GM18502 (cell line): Measurements from ENCODE around the gene DAZAP1.

ENCODE experiments used
- ATAC-seq: cut with Tn5 transposase; IDR thresholded peaks from one replicate; pipeline ENCODE4 v1.9.1; 2021; ENCODE audit warnings: mild to moderate bottlenecking; ENCODE audit not compliant: unreplicated experiment, poor library complexity

Gene DAZAP1

DNA sequence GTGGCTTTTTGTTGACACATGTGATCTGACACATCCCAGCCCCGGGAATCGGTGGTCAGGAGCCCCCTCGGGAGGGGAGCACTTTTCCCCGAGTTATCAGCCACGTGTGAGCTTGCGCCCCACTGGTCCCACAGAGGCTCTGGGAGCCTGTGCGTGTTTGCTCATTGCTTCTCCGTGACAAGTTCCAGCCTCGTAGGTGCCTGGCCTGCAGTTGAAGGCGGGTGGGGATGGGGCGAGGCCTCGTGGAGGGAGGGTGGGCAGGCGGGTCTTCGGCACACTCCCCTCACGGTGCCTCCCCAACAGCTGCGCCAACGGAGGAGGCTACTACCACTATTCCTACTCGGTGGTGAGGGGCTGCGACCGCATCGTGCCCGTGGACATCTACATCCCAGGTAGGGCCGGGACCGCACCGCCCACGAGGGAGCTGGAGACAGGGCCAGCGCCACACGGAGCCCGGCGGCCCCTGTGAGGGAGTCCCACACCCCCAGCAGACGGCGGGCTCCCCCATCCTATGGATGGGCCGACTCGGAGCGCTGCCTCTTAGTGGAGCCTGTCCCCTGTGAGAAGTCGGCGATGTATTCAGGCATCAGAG lies 14.4 kb upstream of the DAZAP1 start:
- no peak for ATAC-seq

DNA sequence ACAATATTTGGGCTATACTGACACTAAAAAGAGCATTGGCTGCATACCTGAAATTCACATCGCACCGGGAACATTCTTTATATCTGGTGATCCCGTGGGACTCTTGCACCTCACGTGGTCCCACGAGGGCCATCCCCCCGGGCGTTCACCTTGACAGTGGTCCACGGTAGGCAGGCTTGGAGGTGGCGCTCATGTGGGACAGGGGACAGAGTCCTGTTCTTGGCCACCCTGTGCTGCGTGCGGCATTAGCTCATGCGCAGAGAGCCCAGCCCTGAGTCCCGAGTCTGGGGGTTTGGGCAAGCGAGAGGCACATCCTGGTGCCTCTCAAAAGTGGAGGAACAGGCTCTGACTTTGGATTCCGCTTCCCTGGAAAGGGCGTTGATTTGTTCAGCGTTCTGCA lies 13.5 kb upstream of the DAZAP1 start:
- ATAC-seq, result no peak

- ATAC-seq, result no peak
Observed at GRCh38 chr19:1394252-1395193, 12.9 kb upstream of the DAZAP1 start.

- no peak for ATAC-seq
Observed at GRCh38 chr19:1395194-1396018, 12.0 kb upstream of the DAZAP1 start.

DNA sequence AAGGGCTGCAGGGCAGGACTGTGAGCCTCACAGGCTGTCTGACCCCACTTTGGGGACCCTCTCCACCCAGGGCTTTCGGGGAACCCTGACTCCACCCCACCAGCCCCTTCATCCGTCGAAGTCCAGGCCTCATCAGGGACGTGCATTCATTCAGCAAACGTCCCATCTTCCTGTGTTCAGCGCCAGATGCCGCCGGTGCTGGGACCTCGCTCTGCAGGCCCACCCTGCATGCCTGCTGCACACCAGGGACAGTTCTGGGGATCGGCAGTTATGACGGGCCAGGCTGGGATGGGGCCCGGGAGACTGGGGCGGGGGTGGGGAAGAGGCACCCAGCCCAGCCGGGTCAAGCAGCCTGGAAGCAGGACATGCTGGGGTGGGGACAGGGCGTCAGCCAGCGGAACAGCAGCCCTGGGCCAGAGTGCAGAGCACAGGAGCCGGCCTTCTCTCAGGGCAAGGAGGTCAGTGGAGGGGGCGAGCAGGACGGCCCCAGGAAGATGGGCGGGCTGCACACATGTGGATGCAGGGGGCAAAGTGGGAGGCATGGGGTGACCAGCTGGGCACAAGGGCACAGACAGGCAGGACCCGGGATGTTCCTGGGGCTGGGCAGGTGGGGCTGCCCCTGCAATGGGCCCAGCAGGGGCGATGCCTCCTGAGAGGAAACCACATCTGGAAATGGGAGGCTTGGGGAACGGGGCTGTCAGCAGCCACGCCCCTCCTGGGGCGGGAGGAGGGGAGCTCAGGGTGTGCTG lies 11.2 kb upstream of the DAZAP1 start:
- ATAC-seq, result no peak

- no peak for ATAC-seq
Observed at GRCh38 chr19:1396768-1397679, 10.4 kb upstream of the DAZAP1 start.

GRCh38 chr19:1397838-1398237 lies 9.5 kb upstream of the DAZAP1 start:
- no peak for ATAC-seq

- no peak for ATAC-seq
Observed at GRCh38 chr19:1399079-1399478, 8.3 kb upstream of the DAZAP1 start.

GRCh38 chr19:1399745-1400144 lies 7.6 kb upstream of the DAZAP1 start:
- no peak for ATAC-seq

DNA sequence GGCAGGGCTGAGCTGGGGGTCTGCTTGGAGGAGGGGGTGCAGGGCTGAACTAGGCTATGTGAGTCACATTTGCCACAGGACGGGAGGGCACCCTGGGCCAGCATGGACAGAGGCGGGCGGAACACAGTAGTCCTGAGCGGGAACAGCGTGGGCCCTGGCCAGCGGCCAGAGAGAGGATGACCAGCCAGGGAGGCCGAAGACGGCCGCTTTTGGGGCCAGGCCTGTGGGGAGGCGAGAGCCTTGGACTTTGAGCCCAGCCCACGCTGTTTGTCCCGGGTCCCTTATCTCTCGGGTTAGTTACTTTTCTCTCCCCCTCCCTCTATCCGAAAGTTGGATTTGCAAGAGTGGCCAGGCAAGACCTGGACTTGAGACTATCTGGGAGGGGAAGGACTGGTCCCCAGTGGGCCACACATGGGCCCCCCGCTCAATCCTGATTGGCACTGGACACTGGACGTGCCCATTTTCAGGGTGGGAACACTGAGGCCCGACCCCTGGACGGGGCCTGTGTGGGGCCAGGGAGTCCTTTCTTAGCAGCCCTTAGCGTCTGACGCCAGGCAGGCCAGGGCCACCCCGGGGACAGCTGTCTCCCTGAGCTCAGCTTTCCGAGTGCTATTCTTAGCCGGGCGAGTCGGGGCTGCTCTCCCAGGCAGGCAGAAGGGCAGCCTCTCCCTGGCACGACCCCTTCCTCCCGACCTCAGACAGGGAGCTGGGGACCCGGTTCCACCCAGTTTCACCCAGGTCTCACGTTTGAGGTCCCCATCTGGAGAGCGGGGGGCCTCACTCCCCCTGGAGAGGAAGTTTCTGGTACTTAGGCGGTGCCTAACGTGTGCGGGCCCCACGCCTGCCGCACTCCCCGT lies 6.9 kb upstream of the DAZAP1 start:
- no peak for ATAC-seq

GRCh38 chr19:1401138-1401888 lies 6.1 kb upstream of the DAZAP1 start, which contains the start of gene GAMT:
Gene GAMT, minus strand, starts transcription at chr19:1401542. Its CDS starts 66 bp downstream, at chr19:1401476.
- ATAC-seq, result no peak

GRCh38 chr19:1401889-1402217 lies 5.5 kb upstream of the DAZAP1 start:
- no peak for ATAC-seq

DNA sequence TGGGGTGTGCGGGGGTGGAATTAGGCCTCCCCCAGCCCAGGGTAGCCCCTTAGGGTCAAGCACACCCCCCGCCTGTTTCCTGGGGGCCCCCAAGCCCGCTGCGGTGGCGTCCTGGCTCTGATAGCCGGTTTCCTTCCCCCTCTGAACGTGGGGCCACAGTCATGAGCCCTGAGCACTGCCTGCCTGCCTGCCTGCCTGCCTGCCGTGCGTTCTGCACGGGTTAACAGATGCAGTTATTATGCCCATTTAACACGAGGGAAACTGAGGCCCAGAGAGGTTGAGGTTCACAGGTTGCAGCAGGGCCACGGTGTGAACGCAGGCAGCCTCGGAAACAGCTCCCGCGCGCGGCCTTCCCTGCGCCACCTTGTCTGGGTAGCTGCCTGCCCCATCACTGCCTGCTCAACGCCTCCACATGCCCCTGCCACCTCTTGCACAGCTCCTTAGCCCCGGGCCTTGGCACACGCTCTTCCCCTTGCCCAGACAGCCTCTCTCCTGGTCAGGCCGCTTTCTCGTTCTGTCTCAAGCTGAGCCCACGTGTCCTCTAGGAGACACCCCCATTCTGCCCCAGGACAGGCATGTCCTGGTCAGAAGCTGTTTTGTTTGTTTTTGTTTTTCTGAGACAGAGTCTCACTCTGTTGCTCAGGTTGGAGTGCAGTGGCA lies 4.8 kb upstream of the DAZAP1 start:
- ATAC-seq, result no peak

- ATAC-seq, result peak; percentile 79
Observed at GRCh38 chr19:1406774-1407527, 435 bp upstream of the DAZAP1 start.

GRCh38 chr19:1408300-1409203 lies 1.2 kb downstream of the DAZAP1 start:
- ATAC-seq, result no peak
